ENCODE measurements around the gene DCST1.
A peak's percentile ranks its signal among the peaks of the same experiment; 100 is the strongest.

DCST1 gene

GRCh38 chr1:155073377-155074242, 40.0 kb downstream of the DCST1 start:
- DNase-seq (ENCODE audit: low spot score), result no peak

GRCh38 chr1:155075535-155075934, 41.9 kb downstream of the DCST1 start:
- no peak for DNase-seq (ENCODE audit: low spot score)

GRCh38 chr1:155076371-155076770, 42.7 kb downstream of the DCST1 start:
- DNase-seq (ENCODE audit: low spot score), result no peak

GRCh38 chr1:155077346-155077745, 43.7 kb downstream of the DCST1 start:
- DNase-seq (ENCODE audit: low spot score), result no peak

GRCh38 chr1:155077758-155078445, 44.3 kb downstream of the DCST1 start:
- DNase-seq (ENCODE audit: low spot score), result no peak

GRCh38 chr1:155078469-155079209, 45.0 kb downstream of the DCST1 start, which contains the start of gene EFNA3:
EFNA3 (plus strand) TSS chr1:155078837; CDS start chr1:155078942, 105 bp downstream.
- peak; percentile 87 for DNase-seq (ENCODE audit: low spot score)

GRCh38 chr1:155079210-155079486, 45.5 kb downstream of the DCST1 start:
- DNase-seq (ENCODE audit: low spot score), result no peak

GRCh38 chr1:155079487-155080311, 46.1 kb downstream of the DCST1 start:
- no peak for DNase-seq (ENCODE audit: low spot score)

- no peak for DNase-seq (ENCODE audit: low spot score)
These were observed 46.9 kb downstream of the DCST1 start for GRCh38 chr1:155080312-155081228.

- no peak for DNase-seq (ENCODE audit: low spot score)
These were observed 48.1 kb downstream of the DCST1 start for GRCh38 chr1:155081472-155082300.

- DNase-seq (ENCODE audit: low spot score), result no peak
These were observed 48.9 kb downstream of the DCST1 start for GRCh38 chr1:155082301-155083051.

GRCh38 chr1:155083052-155083541, 49.5 kb downstream of the DCST1 start:
- DNase-seq (ENCODE audit: low spot score), result no peak

GRCh38 chr1:155083865-155084721, 50.5 kb downstream of the DCST1 start:
- DNase-seq (ENCODE audit: low spot score), result no peak

- DNase-seq (ENCODE audit: low spot score), result peak; percentile 95
These were observed 51.3 kb downstream of the DCST1 start for GRCh38 chr1:155084722-155085503.

- DNase-seq (ENCODE audit: low spot score), result no peak
These were observed 52.0 kb downstream of the DCST1 start for GRCh38 chr1:155085504-155086127.

- DNase-seq (ENCODE audit: low spot score), result no peak
These were observed 52.6 kb downstream of the DCST1 start for GRCh38 chr1:155086128-155086741.
